HG02840 (cell line): Measurements from ENCODE around the gene DESI1.
"Not testable (repeated sequence)": the region's sequence is repeated elsewhere in the genome, so short reads cannot be mapped to it uniquely, and the experiment has no call there.

Source experiments
- ATAC-seq: cut with Tn5 transposase; IDR thresholded peaks from one replicate; pipeline ENCODE4 v1.9.1; 2021; ENCODE audit warnings: mild to moderate bottlenecking, moderate library complexity, moderate number of reproducible peaks; ENCODE audit not compliant: unreplicated experiment, low FRiP score

Gene DESI1

DNA sequence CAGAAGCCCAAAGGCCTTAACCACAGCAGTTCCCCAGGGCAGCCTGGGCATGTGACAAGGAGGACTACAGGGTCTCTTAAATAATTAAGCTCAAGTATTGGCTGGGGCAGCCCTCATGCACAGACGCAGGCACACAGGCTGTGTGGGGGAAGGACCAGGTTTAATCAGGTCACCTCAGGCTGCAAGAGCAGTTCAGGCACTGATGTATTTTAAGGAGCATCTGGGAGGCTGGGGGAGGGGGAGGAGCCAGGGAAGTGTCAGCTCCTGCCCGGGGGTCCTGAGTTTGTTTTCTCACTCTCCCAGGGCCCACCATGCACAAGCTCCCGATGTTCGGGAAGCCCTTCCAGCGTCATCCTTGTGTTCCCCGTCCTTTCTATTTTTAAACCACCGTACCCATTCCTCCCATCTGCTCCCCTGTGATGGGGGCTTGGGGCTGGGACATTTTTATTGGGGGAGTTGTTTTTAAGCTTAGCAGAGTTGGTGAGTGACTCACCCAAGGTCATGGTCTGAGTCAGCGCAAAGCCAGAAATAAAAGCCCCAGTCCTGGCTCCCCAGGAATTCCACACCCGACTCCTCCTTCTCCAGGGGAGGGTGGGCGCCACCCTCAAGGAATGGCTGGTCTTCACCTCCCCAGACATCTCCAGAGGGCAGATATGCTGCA is 57.7 kb downstream of the DESI1 start:
- no peak for ATAC-seq

DNA sequence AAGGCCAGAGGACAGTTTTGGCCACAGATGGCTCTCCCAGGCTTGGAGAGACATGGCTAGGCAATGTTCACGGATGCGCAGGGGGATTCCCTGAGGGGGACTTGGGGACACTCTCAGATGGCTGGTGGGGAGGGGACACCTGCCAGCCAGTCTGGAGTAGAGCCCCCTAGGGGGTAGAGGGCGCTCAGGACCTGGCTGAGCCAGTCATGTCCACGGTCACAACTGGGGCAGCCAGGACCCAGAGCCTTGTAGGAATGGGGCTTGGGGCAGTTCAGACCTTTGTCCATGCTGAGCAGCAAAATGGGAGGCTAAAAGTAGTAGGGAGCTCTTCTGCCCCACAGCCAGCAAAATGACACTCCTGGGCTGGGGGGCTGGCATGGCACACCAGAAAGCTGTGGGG is 58.4 kb downstream of the DESI1 start:
- no peak for ATAC-seq

DNA sequence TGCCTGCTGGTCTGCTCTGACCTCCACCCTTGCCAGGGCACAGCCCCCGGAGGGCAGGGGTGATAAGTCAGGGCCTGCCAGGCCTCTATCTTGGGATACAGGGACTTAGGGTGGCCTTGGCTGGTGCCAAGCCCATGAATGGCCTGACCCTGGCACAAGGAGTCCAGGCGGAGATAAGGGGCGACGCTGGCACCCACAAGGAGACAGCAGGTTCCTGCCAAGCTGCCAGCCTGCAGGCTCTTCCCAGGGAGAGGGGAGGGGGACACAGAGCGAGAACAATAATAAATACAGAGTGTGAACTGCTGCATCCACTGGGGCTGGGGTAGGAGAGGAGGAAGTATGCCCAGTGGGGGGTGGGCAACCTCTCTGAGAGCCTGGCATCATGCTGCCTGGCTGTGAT is 59.1 kb downstream of the DESI1 start:
- no peak for ATAC-seq

DNA sequence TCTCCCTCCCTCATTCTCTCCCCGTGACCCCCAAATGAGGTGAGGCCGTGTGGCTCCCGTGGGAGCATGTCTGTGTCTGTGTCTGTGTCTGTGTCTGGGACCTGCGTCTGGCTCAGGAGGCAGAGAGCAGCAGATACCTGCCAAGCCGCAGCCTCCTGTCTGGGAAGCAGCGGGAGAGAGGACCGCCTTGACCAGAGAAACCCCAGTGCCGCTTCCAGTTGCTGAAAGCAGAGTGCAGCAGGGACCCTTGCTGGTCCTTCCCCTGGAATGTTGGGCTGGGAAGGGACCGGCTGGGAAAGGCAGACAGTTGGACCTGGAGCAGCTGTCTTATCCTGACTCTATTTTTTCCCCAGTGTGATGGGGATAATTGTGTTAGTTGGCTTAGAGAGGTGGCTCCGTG is 59.5 kb downstream of the DESI1 start:
- no peak for ATAC-seq

DNA sequence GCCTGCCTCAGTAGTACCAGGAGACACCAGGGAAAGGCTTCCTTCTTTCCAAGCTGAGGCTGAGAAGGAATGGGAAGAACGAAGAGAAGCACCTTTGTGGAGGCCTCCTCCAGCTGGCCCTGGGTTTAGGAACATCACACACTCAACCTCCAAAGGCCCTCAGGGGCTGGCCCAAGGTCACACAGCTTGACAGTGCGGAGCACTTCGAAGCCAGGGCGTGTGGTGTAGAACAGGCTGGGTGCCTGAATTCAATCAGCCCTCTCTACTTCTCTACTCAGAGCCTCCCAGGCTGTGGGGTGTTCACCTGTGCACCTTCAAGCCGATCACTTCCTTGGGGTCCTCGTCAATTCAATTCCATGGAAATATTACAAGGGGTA is 60.8 kb downstream of the DESI1 start:
- ATAC-seq = no peak

DNA sequence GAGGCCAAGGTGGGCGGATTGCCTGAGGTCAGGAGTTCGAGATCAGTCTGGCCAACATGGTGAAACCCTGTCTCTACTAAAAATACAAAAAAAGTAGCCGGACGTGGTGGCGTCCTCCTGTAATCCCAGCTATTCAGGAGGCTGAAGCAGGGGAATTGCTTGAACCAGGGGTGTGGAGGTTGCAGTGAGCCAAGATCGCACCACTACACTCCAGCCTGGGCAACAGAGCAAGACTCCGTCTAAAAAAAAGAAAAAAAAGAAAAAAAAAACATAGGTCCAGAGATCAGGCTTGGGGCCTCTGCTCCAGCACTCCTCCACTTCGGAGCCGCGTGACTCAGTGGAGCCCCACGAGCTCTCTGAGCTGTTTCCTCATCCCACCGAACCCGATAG is 62.6 kb downstream of the DESI1 start:
- not testable (repeated sequence) for ATAC-seq

DNA sequence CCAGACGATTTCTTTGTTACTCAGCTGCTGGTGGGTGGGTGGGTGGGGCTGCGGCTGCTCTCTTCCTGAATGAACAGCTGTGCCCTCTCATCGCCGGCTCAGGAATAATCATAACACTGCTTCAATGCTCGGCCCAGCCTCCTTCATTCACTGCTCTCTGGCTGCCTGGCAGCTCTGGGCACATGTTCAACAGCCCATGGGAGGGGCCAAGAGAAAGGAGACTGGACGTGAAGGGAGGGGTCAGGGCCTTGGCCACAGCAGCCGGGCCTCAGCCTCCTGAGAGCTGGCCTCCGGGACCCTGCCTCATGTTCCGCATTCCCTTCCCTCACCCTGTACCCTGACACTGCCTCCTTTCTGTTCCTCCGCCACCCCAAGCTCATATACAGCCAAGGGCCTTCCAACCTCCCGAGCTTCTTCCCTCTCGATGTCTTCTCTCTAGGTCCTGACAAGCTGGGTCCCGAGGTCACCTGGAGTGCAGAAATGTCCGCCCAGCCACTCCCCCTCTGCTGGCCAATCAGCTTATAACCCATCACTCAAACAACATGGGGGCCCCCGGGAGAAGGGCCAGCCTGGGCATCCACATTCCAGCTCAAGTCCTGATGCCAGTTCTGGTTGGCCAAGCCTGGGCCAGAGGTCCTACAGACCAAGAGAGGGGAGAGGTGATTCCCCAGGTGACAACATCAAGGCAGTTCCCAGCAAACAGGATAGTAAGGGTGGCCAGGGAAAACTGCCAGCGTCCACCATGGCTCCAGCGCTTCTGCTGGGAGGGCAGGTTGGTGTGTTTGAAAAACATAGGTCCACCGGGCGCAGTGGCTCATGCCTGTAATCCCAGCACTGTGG is 63.2 kb downstream of the DESI1 start:
- no peak for ATAC-seq

DNA sequence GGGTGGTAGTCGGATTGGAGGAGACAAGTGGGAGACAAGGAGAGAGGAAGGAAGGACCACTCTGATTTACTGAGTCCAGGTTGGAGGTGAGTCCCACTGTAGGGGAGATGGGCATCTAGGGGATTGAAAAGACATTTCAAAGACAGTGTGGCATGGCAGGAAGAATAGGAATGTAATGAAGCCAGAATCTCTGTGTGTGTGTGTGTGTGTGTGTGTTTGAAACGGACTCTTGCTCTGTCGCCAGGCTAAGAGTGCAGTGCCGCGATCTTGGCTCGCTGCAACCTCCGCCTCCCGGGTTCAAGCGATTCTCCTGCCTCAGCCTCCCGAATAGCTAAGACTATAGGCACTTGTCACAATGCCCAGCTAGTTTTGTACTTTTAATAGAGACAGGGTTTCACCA is 64.3 kb downstream of the DESI1 start:
- no peak for ATAC-seq

DNA sequence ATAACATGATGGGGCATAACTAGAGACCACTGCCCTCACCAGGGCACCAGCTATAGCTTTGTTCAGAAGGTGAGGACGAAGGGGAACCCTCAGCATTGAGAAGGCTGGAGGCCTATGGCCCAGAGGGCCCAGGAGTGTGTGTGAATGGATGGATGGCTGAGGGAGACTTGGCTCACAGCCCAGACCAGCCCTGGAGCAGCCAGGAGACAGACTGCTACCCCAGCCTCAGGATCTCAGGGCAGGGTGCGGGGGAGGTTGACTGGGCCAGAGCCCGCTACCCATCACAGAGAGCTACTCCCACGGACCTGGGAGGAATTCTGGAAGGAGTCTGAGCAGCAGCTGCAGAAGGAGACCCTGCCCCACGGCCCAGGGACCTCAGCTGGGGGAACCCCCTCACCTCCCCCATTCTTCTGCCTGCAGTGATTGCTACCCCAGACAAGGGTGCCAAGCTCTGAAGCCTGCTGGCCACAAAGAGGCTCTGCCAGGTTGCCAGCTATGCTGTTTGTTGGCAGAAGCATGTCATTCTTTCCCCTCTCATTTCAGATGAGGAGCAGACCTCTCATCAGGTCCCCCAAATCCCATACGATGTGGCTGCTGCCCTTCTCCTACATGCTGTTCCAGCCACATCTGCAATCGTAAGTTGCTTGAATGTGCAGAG is 65.4 kb downstream of the DESI1 start:
- no peak for ATAC-seq

DNA sequence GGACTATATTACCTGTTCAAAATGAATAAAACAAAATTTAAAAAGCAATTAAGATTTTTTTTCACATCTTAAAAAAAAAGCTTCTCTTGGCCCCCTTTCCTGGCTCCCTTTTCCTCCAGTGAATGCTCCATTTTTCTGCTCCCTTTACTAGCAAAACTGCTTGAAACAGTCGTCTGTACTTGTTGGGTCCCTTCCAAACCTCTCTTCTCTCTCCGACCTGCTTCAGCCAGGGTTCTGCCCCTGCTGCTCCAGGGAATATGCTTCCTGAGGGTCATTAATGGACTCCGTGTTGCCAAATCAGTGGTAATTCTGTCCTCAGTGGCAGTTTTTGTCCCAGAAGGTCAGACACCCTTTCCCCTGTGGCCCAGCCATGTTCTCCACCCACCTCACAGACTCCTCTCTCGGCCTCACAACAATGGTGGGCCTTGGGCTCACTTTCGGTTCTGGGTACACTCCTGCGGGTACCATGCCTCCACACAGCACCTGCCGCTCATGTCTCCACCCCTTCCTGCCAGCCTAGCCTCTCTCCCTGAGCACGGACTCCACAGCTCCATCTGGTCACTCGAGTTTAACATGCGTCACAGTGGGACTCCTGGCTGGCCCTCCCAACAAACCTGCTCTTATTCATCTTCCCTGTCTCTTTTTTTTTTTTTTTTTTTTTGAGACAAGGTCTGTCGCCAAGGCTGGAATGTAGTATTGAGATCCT is 68.8 kb downstream of the DESI1 start:
- no peak for ATAC-seq

DNA sequence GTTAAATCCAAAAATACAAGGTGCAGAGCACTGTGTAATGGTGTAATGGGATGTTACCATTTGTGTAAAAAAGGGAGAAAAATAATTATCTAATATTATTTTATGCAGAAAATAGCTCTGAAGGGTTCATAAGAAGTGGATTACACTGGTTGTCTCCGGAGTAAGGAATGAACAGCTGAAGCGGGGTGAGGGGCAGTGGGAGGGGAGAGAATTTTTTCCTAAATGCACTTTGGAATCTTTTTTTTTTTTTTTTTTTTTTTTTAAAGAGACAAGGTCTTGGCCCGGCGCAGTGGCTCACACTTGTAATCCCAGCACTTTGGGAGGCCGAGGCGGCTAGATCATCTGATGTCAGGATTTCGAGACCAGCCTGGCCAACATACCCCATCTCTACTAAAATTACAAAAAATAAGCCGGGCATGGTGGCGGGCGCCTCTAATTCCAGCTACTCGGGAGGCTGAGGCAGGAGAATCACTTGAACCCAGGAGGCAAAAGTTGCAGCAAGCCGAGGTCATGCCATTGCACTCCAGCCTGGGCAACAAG is 69.8 kb downstream of the DESI1 start:
- ATAC-seq = no peak

DNA sequence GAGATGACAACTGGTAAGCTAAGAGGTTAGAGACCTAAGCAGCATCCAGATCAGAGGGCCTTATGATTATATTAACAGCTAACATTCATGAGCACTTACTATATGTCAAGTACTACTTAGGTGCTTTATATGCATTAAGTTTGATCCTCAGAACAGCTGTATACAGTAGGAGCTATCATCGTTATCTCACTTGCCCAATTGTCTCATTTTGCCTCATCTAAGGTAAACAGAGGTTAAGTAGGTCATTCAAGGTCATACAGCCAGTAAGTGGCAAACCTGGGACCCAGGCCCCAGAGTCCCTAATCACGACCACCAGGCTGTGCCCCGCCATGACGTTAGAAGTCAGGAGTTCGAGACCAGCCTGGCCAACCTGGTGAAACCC is 72.0 kb downstream of the DESI1 start:
- ATAC-seq = no peak
